UCSD-AML1 (cell line): ENCODE results near the gene COTL1.

Experiments
- DNase-seq: peaks from one replicate; lab custom pipeline; 2025; ENCODE audit not compliant: unreplicated experiment; lab: John Stamatoyannopoulos, UW

COTL1 gene

GRCh38 chr16:84614968-84615813, 2.7 kb downstream of the COTL1 start:
- DNase-seq = no peak

- no peak for DNase-seq
Measured at GRCh38 chr16:84614623-84614967, 3.3 kb downstream of the COTL1 start.

GRCh38 chr16:84614073-84614459, 3.8 kb downstream of the COTL1 start:
- DNase-seq = no peak

- no peak for DNase-seq
Measured at GRCh38 chr16:84613408-84614072, 4.3 kb downstream of the COTL1 start.

GRCh38 chr16:84612686-84613085, 5.2 kb downstream of the COTL1 start:
- no peak for DNase-seq

- DNase-seq = no peak
Measured at GRCh38 chr16:84611041-84611440, 6.8 kb downstream of the COTL1 start.

GRCh38 chr16:84610376-84610775, 7.5 kb downstream of the COTL1 start:
- no peak for DNase-seq

GRCh38 chr16:84609563-84610177, 8.2 kb downstream of the COTL1 start:
- no peak for DNase-seq

- DNase-seq = no peak
Measured at GRCh38 chr16:84608282-84608681, 9.6 kb downstream of the COTL1 start.

- DNase-seq = peak; percentile 49
Measured at GRCh38 chr16:84607694-84608093, 10.2 kb downstream of the COTL1 start.

GRCh38 chr16:84607061-84607460, 10.8 kb downstream of the COTL1 start:
- DNase-seq = no peak

- DNase-seq = no peak
Measured at GRCh38 chr16:84606081-84606875, 11.6 kb downstream of the COTL1 start.

- DNase-seq = no peak
Measured at GRCh38 chr16:84605339-84605848, 12.5 kb downstream of the COTL1 start.

- no peak for DNase-seq
Measured at GRCh38 chr16:84604477-84605013, 13.3 kb downstream of the COTL1 start.

- no peak for DNase-seq
Measured at GRCh38 chr16:84603940-84604339, 13.9 kb downstream of the COTL1 start.

GRCh38 chr16:84603140-84603816, 14.6 kb downstream of the COTL1 start:
- DNase-seq = no peak

GRCh38 chr16:84600343-84601229, 17.3 kb downstream of the COTL1 start:
- DNase-seq = peak; percentile 27

- DNase-seq = peak; percentile 68
Measured at GRCh38 chr16:84599521-84600202, 18.2 kb downstream of the COTL1 start.

- DNase-seq = no peak
Measured at GRCh38 chr16:84598360-84598759, 19.5 kb downstream of the COTL1 start.
